ENCODE measurements around the gene CACNA1A.
"Not testable (repeated sequence)": the region's sequence is repeated elsewhere in the genome, so short reads cannot be mapped to it uniquely, and the experiment has no call there.

- not testable (repeated sequence) for TF ChIP-seq CTCF (IDR thresholded peaks at IDR 0.05; ENCODE audit: low read length); EZH2 (optimal IDR thresholded peaks at IDR 0.05; ENCODE audit: low read depth, low read length)
Observed at GRCh38 chr19:13256398-13256797, 249.9 kb downstream of the CACNA1A start.

All from MM.1S (cell line).